Activated naive CD4-positive, alpha-beta T cell treated with Interleukin-2 at 50 U/mL for 16 hours (primary cell): ENCODE measurements around the gene CACNA1A.
A peak's percentile ranks its signal among the peaks of the same experiment; 100 is the strongest.
"Not testable (repeated sequence)": the region's sequence is repeated elsewhere in the genome, so short reads cannot be mapped to it uniquely, and the experiment has no call there.

Source experiments
- DNase-seq: peaks from one replicate; pipeline ENCODE4 v3.0.0-alpha.2; 2020

Gene CACNA1A

GRCh38 chr19:13492128-13492527 lies 14.2 kb downstream of the CACNA1A start:
- no peak for DNase-seq

- no peak for DNase-seq
These were observed 18.3 kb downstream of the CACNA1A start for GRCh38 chr19:13487985-13488384.

- DNase-seq: no peak
These were observed 22.1 kb downstream of the CACNA1A start for GRCh38 chr19:13484166-13484565.

- no peak for DNase-seq
These were observed 23.1 kb downstream of the CACNA1A start for GRCh38 chr19:13483215-13483614.

GRCh38 chr19:13478576-13478975 lies 27.7 kb downstream of the CACNA1A start:
- DNase-seq: no peak

- no peak for DNase-seq
These were observed 30.2 kb downstream of the CACNA1A start for GRCh38 chr19:13476071-13476470.

GRCh38 chr19:13475044-13475443 lies 31.2 kb downstream of the CACNA1A start:
- DNase-seq: no peak

- DNase-seq: no peak
These were observed 39.6 kb downstream of the CACNA1A start for GRCh38 chr19:13466697-13467096.

GRCh38 chr19:13463296-13463695 lies 43.0 kb downstream of the CACNA1A start:
- DNase-seq: no peak

GRCh38 chr19:13461536-13461935 lies 44.7 kb downstream of the CACNA1A start:
- no peak for DNase-seq

- no peak for DNase-seq
These were observed 46.2 kb downstream of the CACNA1A start for GRCh38 chr19:13460045-13460444.

- DNase-seq: no peak
These were observed 46.9 kb downstream of the CACNA1A start for GRCh38 chr19:13459351-13459750.

- no peak for DNase-seq
These were observed 54.8 kb downstream of the CACNA1A start for GRCh38 chr19:13451434-13451995.

- no peak for DNase-seq
These were observed 58.3 kb downstream of the CACNA1A start for GRCh38 chr19:13447978-13448377.

- peak; percentile 31 for DNase-seq
These were observed 64.3 kb downstream of the CACNA1A start for GRCh38 chr19:13441810-13442512.

GRCh38 chr19:13437919-13438618 lies 68.2 kb downstream of the CACNA1A start:
- DNase-seq: no peak

GRCh38 chr19:13436352-13436751 lies 69.9 kb downstream of the CACNA1A start:
- DNase-seq: no peak

- peak; percentile 62 for DNase-seq
These were observed 75.3 kb downstream of the CACNA1A start for GRCh38 chr19:13430790-13431582.

GRCh38 chr19:13429563-13429962 lies 76.7 kb downstream of the CACNA1A start:
- no peak for DNase-seq

- peak; percentile 9 for DNase-seq
These were observed 77.9 kb downstream of the CACNA1A start for GRCh38 chr19:13428352-13428751.

GRCh38 chr19:13427273-13428051 lies 78.8 kb downstream of the CACNA1A start:
- DNase-seq: no peak

- DNase-seq: not testable (repeated sequence)
These were observed 80.4 kb downstream of the CACNA1A start for GRCh38 chr19:13425875-13426274.

GRCh38 chr19:13425151-13425550 lies 81.1 kb downstream of the CACNA1A start:
- no peak for DNase-seq
